ENCODE results near the gene KISS1. TPM values are rescaled to one million over a fixed set of nuclear protein-coding genes. Genes with fewer than 3 reads are reported as not detected.
"Not testable (repeated sequence)": the region's sequence is repeated elsewhere in the genome, so short reads cannot be mapped to it uniquely, and the experiment has no call there.

The KISS1 gene
- total and polyA plus RNA-seq, 2 donors from 2014 or later: 0.50 to 25.2 TPM

DNA sequence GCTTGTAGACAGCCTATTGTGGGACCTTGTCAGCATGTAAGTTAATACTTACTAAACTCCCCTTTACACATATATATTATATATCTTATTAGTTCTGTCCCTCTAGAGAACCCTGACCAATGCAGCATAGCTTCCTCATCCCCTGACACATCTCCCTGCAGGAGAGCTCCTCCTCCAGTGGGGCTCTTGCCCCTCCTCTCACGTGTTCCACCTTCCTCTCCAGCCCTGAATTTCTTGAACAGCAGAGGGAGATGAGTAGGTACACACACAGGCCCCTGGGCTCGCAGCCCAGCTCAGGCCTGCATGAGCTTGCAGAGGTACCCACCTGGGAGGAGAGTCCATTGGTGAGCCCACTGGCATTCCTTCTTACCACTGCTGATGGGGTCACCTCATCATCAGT lies 44.8 kb upstream of the KISS1 start:
- no peak for FAIRE-seq
- H3K9ac ChIP-seq (ENCODE audit: low read length in 3 of 3): no peak overlapping the region
- H3K27ac ChIP-seq (ENCODE audit: low read depth in 2 of 2, low read length in 2 of 2): no peak overlapping the region
- no peak for TF ChIP-seq CTCF (IDR thresholded peaks at IDR 0.05; ENCODE audit: borderline replicate concordance, extremely low read depth, insufficient read depth)
- no peak overlapping the region for H3K4me3 ChIP-seq (ENCODE audit: low read length in 3 of 3)
- H3K9me3 ChIP-seq (ENCODE audit: control insufficient read depth in 2 of 3, insufficient read depth in 1 of 3, low read length in 3 of 3): no peaks in the 10 kb centered on the region
- DNase-seq: no peak
- intact Hi-C loops (cut with DNase I): no loop called here
- H3K4me1 ChIP-seq (ENCODE audit: control insufficient read depth in 2 of 3, insufficient read depth in 2 of 3, low read depth in 1 of 3, low read length in 3 of 3): no peaks in the 10 kb centered on the region
- peaks cover 2 to 57% (median 42%) of the 10 kb centered on the region in 3 donors for H3K36me3 ChIP-seq (ENCODE audit: control insufficient read depth in 2 of 3, insufficient read depth in 3 of 3, low read length in 3 of 3)
- no peaks in the 10 kb centered on the region for H3K27me3 ChIP-seq (ENCODE audit: control insufficient read depth, insufficient read depth, low read length)

DNA sequence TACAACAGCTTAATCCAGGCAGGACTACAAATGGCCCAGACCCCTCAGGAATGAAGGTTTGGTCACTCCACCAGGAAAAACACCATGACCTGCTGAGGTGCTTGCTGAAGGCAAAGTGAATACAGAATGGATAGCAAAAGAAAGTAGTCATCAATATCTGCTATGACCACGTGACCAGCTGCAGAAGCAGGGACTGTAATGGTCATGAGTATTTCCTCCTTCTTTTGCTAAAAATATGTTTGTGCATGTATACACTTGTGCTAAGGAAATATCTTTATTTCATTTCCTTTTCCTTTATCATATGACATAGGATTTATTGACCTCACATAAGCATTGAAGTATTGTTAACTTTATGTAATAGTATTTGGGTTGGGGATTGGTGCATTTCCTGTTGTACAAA lies 43.9 kb upstream of the KISS1 start:
- no peak overlapping the region for H3K9ac ChIP-seq (ENCODE audit: low read length in 3 of 3)
- no peaks in the 10 kb centered on the region for H3K4me1 ChIP-seq (ENCODE audit: control insufficient read depth in 2 of 3, insufficient read depth in 2 of 3, low read depth in 1 of 3, low read length in 3 of 3)
- intact Hi-C loops (cut with DNase I): no loop called here
- H3K4me3 ChIP-seq (ENCODE audit: low read length in 3 of 3): no peak overlapping the region
- DNase-seq (no peak), FAIRE-seq (no peak)
- no peak for TF ChIP-seq CTCF (IDR thresholded peaks at IDR 0.05; ENCODE audit: borderline replicate concordance, extremely low read depth, insufficient read depth)
- H3K27ac ChIP-seq (ENCODE audit: low read depth in 2 of 2, low read length in 2 of 2): no peak overlapping the region
- no peaks in the 10 kb centered on the region for H3K27me3 ChIP-seq (ENCODE audit: control insufficient read depth, insufficient read depth, low read length)
- H3K36me3 ChIP-seq (ENCODE audit: control insufficient read depth in 2 of 3, insufficient read depth in 3 of 3, low read length in 3 of 3): peaks cover 2 to 55% (median 40%) of the 10 kb centered on the region in 3 donors
- no peaks in the 10 kb centered on the region for H3K9me3 ChIP-seq (ENCODE audit: control insufficient read depth in 2 of 3, insufficient read depth in 1 of 3, low read length in 3 of 3)

DNA sequence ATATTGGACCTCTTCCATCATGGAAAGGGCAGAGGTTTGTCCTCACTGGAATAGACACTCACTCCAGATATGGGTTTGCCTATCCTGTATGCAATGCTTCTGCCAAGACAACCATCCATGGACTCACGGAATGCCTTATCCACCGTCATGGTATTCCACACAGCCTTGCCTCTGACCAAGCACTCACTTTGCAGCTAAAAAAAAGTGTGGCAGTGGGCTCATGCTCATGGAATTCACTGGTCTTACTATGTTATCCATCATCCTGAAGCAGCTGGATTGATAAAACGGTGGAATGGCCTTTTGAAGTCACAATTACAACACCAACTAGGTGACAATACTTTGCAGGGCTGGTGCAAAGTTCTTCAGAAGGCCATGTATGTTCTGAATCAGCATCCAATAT lies 43.1 kb upstream of the KISS1 start:
- H3K9me3 ChIP-seq (ENCODE audit: control insufficient read depth in 2 of 3, insufficient read depth in 1 of 3, low read length in 3 of 3); H3K9ac ChIP-seq (ENCODE audit: low read length in 3 of 3); FAIRE-seq; intact Hi-C loops (cut with DNase I); DNase-seq; H3K4me1 ChIP-seq (ENCODE audit: control insufficient read depth in 2 of 3, insufficient read depth in 2 of 3, low read depth in 1 of 3, low read length in 3 of 3); H3K27me3 ChIP-seq (ENCODE audit: control insufficient read depth, insufficient read depth, low read length); H3K4me3 ChIP-seq (ENCODE audit: low read length in 3 of 3); H3K27ac ChIP-seq (ENCODE audit: low read depth in 2 of 2, low read length in 2 of 2): not testable (repeated sequence)
- peaks cover 2 to 48% (median 39%) of the 10 kb centered on the region in 3 donors for H3K36me3 ChIP-seq (ENCODE audit: control insufficient read depth in 2 of 3, insufficient read depth in 3 of 3, low read length in 3 of 3)

DNA sequence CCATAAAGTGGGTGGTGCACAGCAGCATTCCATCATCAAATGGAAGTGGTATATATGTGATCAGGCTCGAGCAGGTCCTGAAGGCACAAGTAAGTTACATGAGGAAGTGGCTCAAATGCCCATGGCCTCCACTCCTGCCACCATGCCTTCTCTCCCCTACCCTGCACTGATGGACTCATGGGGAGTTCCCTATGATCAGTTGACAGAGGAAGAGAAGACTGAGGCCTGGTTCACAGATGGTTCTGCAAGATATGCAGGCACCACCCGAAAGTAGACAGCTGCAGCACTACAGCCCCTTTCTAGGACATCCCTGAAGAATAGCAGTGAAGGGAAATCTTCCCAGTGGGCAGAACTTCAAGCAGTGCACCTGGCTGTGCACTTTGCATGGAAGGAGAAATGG lies 42.2 kb upstream of the KISS1 start:
- FAIRE-seq: not testable (repeated sequence)

GRCh38 chr1:204237515-204237914 lies 41.2 kb upstream of the KISS1 start:
- H3K4me3 ChIP-seq (ENCODE audit: low read length in 3 of 3); intact Hi-C loops (cut with DNase I); H3K27ac ChIP-seq (ENCODE audit: low read depth in 2 of 2, low read length in 2 of 2); H3K4me1 ChIP-seq (ENCODE audit: control insufficient read depth in 2 of 3, insufficient read depth in 2 of 3, low read depth in 1 of 3, low read length in 3 of 3); H3K9me3 ChIP-seq (ENCODE audit: control insufficient read depth in 2 of 3, insufficient read depth in 1 of 3, low read length in 3 of 3); H3K27me3 ChIP-seq (ENCODE audit: control insufficient read depth, insufficient read depth, low read length); H3K9ac ChIP-seq (ENCODE audit: low read length in 3 of 3); DNase-seq; FAIRE-seq: not testable (repeated sequence)
- H3K36me3 ChIP-seq (ENCODE audit: control insufficient read depth in 2 of 3, insufficient read depth in 3 of 3, low read length in 3 of 3): peaks cover 2 to 47% (median 34%) of the 10 kb centered on the region in 3 donors

More for the DNA sequence above, 42.2 kb upstream of the KISS1 start:
- intact Hi-C loops (cut with DNase I); H3K4me1 ChIP-seq (ENCODE audit: control insufficient read depth in 2 of 3, insufficient read depth in 2 of 3, low read depth in 1 of 3, low read length in 3 of 3); H3K4me3 ChIP-seq (ENCODE audit: low read length in 3 of 3); DNase-seq; H3K27me3 ChIP-seq (ENCODE audit: control insufficient read depth, insufficient read depth, low read length); H3K9ac ChIP-seq (ENCODE audit: low read length in 3 of 3); H3K27ac ChIP-seq (ENCODE audit: low read depth in 2 of 2, low read length in 2 of 2); H3K9me3 ChIP-seq (ENCODE audit: control insufficient read depth in 2 of 3, insufficient read depth in 1 of 3, low read length in 3 of 3): not testable (repeated sequence)
- H3K36me3 ChIP-seq (ENCODE audit: control insufficient read depth in 2 of 3, insufficient read depth in 3 of 3, low read length in 3 of 3): peaks cover 2 to 56% (median 42%) of the 10 kb centered on the region in 3 donors
